NCI-H1105 treated with DMSO at 0.1 percent for 48 hours (cell line): ENCODE results near the gene ZNG1B.
"Not testable (repeated sequence)": the region's sequence is repeated elsewhere in the genome, so short reads cannot be mapped to it uniquely, and the experiment has no call there.

ENCODE experiments used
- DNase-seq: peaks from one replicate; lab custom pipeline; 2025; lab: John Stamatoyannopoulos, UW

ZNG1B gene

DNA sequence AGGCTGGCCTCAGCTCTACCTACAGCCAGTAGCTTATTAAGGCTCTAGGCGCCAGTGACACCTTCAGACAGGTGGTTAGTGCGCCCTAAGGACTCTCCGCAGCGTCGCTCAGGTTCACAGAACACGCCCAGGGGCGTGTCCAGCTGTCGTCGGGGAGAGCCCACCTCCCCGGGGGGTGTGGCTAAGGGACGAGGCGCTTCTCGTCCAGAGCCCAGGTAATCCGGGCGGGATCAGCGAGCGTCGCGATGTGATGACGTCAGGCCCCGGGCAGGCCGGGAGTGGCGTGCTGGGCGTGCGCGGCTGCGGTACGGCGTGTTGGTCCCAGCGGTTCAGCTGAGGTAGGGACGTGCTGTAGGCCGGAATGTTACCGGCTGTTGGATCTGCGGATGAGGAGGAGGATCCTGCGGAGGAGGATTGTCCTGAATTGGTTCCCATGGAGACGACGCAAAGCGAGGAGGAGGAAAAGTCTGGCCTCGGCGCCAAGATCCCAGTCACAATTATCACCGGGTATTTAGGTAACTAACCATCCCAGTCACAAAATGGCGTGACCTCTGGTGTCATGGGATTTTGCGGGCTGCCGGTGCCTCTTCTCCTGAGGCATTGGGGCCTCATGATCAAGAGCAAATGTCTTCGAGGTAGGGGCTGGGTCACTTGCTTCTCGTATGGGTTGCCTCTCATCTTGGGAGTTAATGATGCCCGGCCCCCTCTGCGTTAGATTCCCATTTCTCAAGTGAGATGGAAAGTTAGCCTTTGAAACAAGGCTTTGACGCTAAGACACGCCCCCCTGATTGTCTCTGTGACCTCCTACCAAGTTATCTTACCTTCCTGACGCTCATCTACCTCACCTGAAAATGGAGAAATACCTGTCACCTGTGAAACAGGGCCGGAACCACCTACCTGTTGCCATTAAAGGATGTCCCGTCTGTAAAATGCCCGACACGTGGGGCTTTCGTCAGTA is at the start of gene ZNG1B:
Gene ZNG1B, plus strand, starts transcription at position 184 of the 958 bp plus-strand sequence. Its CDS starts 178 bp downstream, at position 362.
- DNase-seq: not testable (repeated sequence)

DNA sequence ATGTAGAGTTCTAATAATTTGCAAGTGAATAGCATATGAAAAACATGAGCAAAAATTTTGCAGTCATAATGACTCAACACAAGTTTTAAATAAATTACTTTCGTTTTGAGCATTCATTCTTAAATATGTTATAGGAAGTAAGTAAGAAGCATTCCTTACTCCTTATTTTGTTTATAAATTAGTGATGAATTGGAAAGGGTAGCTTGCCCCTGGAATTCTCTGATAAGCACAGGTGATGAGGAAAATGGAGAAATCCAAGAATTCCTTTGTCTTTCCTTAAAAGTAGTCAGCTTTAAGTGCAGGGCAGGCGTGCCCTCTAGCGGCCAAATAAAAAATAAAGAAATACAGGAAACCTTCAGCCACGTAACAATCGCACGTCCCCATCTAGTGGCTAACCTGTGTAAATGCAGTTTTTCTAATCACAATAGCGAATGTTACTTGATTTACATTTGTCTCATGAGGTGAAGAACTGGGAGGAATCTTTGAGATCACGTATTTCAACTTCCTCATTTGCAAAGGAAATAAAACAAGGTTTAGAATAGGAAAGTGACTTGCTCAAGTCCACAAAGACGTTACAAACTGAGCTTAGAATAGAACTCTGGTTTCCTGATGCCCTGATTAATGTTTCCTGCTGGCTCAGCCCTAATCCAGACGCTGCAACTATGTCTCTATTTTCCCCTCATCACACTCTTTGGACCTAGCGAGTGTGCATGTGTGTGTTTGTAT is 47.2 kb upstream of the ZNG1B start:
- no peak for DNase-seq

DNA sequence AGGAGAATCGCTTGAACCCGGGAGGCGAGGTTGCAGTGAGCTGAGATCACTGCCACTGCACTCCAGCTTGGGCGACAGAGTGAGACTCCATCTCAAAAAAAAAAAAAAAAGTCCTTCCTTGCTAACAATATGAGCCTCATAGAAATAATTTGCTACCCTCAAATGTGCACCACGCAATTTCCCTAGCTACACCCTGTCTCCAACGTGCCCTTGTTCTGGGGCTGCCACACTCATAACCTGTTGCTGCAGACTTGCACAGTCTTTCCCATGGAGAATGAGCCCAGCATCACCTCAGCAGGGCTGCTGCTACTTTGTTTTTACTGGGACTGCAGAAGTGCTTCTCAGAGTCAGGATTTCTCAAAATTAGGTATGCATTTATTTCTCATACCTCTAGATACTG is 46.4 kb upstream of the ZNG1B start:
- DNase-seq: no peak

DNA sequence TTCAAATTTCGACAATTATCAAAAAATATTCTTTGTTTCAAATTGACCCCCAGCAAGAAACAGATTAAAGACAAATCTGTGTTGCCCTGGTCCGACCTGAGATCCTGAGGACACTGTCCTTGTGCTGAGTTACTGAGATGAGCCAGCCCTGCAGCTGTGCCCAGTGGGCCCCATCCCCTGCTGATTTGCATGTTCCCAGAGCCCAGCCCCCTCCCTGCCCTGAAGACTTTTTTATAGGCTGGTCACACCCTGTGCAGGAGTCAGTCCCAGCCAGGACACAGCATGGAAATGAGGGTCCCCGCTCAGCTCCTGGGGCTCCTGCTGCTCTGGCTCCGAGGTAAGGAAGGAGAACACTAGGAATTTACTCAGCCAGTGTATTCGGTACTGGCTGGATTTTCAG is 31.4 kb upstream of the ZNG1B start:
- no peak for DNase-seq

DNA sequence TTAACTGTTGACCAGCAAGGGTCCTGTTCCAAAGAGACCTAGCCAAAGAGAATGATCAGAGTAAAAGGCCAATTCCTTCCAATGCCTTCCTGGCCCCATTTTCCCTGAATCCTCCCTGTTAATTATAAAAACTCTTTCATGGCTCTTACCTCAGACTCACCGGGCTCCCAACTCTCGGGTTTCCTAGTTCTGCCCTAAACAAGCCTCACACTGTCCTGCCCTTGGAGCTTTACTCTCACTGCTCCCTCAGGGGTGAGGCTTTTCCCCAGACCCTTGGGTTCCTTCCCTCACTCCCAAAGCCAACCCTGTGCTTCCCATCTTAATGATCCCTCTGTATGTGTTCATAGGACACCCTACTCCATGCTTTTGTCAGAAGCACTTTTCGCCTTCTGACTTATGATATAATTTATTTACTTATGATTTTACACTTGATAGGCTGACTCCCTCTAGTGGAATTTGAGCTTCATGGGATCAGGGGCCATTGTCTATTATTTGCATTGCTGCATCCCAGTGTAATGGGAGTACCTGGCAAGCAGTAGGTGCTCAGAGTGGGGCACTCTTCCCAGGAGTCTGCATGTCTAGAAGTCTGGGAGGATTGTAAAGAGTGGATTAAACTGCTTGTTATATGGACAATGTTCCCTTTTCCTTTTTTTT is 29.9 kb upstream of the ZNG1B start:
- DNase-seq: no peak

DNA sequence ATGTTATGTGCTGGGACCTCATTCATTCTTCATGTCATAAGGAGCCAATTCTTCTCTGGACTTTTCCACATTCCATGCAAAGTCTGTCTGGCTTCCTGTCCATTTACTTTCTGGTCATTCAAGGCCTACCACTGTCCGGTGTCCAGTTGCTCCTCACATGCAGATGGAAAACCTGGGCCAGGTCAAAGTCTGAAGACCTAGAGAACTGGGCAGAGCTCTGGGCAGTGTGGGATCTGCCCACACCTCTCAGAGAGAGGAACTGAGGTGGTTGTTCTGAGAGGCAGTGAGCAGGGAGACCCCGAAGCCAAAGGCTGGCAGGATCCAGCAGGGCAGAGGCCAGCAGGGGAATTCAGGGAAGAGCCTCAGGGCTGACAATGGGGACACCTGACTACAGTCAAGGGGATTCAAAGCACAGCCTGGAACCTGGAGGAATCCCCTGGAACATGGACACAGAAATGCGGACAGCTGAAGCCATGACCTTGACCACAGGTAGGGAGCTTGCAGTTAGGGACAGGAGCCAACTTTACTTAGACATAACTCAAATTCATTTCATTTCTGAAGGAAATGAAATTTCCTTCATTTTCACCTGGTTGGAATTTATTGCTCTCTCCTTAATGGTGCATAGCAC is 25.7 kb upstream of the ZNG1B start:
- DNase-seq: not testable (repeated sequence)

DNA sequence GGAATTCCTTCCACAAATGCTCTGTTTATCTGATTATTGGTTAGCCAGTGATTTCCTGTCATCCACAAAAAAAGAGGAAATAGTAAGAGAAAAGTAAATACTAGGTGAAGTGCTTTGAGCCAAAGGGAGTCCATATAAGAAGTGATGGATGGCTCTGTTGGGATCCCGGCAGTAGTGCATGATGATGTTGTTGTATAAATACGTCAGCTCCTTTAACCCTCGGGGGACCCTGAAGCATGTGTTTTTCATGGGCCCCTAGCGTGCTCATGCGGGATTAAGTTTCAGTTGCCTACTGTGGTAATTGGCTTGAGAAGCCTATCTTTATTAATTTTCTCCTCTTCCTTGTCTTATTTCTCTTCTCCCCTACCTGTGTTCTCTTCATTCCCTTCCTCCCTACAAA is 24.7 kb upstream of the ZNG1B start:
- DNase-seq: not testable (repeated sequence)

DNA sequence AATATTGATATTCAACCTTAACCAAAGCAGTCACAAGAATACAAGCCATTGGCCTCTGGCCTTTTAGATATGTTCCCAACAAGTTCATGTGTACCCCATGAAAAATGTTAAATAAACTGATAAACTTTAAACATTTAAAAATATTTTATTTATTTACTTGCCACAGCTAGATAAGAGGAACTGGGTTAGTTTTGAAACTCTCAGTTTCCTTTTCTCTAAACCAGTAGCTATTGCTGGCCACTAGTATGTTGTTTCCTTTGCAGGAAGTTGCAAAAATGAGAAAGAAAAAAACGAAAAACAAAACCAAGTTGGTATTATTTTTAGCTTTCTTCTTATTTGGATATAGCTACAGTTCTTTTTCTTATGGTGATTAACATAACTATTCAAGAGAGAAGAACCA is 5.7 kb upstream of the ZNG1B start:
- DNase-seq: not testable (repeated sequence)

DNA sequence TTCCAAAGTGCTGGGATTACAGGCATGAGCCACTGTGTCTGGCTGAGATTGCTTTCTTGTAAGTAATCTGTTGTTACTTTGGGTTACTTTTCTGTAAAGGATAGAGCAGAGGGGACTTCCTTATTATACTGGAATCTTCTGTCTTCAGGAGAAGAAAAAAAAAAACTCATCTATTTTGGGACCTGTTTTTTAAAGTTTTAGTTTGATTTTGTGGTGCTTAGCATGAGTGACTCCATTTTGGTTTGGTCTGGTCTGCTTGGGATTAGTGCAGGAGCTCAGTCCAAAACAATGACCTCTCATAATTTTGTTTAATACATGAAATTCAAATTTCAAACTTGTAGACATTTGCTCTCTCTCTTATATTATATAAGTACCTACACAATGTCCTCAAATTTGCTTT is 4.0 kb upstream of the ZNG1B start:
- DNase-seq: not testable (repeated sequence)

DNA sequence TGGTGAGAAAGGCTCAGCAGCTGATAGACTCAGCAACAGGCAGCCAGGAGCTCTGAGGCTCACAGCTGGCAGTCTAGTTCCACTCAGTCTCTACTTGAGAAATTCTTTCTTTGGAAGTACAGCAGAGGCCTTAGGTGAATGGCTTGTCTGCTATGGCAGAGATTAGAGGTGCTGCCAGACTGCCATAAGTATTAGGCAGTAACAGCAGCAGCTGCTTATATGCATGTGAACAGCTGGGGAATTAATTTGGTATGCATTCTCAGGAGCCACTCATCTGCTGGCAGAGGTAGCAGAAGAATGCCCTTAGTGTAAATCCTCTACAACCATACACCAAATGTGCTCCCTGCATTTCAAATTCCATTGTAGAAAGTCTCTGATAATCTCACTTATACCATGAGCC is 28.3 kb downstream of the ZNG1B start:
- not testable (repeated sequence) for DNase-seq

DNA sequence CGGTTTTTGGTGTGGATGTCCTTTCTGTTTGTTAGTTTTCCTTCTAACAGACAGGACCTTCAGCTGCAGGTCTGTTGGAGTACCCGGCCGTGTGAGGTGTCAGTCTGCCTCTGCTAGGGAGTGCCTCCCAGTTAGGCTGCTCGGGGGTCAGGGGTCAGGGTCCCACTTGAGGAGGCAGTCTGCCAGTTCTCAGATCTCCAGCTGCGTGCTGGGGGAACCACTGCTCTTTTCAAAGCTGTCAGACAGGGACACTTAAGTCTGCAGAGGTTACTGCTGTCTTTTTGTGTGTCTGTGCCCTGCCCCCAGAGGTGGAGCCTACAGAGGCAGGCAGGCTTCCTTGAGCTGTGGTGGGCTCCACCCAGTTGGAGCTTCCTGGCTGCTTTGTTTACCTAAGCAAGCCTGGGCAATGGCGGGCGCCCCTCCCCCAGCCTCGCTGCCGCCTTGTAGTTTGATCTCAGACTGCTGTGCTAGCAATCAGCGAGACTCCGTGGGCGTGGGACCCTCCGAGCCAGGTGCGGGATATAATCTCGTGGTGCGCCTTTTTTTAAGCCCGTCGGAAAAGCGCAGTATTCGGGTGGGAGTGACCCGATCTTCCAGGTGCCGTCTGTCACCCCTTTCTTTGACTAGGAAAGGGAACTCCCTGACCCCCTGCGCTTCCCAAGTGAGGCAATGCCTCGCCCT is 39.3 kb downstream of the ZNG1B start:
- DNase-seq: not testable (repeated sequence)

DNA sequence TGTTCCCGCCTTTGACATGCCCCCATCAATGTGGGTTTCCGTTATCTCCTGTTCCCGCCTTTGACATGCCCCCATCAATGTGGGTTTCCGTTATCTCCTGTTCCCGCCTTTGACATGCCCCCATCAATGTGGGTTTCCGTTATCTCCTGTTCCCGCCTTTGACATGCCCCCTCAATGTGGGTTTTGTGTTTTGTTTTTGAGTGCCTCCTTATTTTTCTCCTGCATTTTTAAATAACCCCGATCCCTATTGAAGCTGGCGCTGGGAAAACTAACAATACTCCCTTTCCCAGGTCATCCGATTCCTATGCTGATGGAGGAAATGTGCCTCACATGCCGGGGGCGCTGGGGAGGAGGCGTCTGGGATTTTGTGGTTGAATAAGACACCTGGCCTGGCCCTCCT is 59.0 kb downstream of the ZNG1B start:
- not testable (repeated sequence) for DNase-seq

DNA sequence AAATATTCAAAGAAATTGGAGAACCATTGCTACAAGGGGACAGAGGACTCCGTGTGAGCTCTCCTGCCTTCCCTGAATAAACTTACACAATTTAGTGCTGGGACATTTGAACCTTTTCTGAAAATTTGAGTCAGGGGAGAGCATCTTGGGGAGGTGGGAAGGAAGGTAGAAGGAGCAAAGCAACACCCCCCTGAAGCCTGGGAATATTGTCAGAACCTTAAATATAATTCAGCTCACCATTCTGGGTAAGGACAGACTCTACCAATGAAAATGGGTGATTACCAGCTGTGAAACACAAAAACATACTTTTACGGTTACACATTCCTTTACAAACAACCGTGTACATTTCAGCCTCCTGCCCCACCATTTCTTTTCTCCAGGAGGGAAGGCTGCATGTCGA is 60.9 kb downstream of the ZNG1B start, which contains the start of gene FOXD4L1:
Gene FOXD4L1, plus strand, starts transcription at position 301 of the 400 bp plus-strand sequence. CDS start 592 bp downstream, outside the sequence.
- DNase-seq: not testable (repeated sequence)

DNA sequence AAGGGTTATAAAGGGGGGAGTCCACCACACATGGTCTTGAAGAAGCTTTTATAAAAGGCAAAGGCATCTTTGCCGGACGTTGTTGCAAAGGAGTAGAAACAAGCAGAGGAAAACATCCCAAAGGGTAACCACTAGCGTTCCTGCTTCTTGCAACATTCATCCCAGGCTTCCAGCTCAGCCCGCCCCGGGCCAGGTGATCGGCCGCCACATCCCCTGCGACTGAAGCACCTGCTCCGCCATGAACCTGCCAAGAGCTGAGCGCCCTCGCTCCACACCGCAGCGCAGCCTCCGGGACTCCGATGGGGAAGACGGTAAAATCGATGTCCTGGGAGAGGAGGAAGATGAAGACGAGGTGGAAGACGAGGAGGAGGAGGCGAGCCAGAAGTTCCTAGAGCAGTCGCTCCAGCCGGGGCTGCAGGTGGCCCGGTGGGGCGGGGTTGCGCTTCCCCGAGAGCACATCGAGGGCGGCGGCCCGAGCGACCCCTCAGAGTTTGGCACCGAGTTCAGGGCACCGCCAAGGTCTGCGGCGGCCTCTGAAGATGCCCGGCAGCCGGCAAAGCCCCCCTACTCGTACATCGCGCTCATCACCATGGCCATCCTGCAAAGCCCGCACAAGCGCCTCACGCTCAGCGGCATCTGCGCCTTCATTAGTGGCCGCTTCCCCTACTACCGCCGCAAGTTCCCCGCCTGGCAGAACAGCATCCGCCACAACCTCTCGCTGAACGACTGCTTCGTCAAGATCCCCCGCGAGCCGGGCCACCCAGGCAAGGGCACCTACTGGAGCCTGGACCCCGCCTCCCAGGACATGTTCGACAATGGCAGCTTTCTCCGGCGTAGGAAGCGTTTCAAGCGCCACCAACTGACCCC is 61.8 kb downstream of the ZNG1B start:
- not testable (repeated sequence) for DNase-seq

DNA sequence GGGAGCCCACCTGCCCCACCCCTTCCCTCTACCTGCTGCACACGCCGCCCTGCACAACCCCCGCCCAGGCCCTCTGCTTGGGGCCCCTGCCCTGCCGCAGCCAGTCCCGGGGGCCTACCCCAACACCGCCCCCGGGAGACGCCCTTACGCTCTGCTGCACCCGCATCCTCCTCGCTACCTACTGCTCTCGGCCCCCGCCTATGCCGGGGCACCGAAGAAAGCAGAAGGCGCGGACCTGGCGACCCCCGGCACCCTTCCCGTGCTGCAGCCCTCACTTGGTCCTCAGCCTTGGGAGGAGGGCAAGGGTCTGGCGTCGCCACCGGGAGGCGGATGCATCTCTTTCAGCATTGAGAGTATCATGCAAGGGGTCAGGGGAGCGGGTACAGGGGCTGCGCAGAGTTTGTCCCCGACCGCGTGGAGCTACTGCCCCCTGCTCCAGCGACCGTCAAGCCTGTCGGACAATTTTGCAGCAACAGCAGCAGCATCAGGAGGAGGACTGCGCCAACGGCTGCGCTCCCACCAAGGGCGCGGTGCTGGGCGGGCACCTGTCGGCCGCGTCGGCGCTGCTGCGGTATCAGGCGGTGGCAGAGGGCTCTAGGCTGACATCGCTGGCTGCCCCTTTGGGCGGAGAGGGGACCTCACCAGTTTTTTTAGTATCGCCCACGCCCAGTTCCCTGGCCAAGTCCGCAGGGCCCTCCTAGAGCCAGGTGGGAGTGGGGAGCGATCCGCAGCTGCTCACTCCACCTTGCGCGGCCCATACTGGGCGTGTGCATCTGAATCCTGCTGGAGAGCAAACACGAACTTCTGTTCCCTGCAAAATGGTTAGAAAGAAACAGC is 62.6 kb downstream of the ZNG1B start:
- not testable (repeated sequence) for DNase-seq

DNA sequence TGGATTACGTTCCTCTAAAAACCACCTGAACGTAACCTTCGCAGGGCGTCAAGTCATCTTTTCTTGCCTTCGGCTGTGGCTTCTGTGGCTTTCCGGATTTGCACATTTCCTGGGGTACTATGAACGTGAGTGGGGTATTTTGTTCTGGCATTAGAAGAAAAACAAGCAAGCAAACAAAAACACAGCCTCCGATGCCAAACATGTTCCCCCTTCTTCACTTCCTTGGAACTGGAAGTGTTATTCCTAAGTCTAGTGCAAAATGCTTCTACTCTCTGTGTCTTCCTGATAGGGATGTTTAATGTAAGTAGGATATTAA is 63.2 kb downstream of the ZNG1B start:
- not testable (repeated sequence) for DNase-seq

DNA sequence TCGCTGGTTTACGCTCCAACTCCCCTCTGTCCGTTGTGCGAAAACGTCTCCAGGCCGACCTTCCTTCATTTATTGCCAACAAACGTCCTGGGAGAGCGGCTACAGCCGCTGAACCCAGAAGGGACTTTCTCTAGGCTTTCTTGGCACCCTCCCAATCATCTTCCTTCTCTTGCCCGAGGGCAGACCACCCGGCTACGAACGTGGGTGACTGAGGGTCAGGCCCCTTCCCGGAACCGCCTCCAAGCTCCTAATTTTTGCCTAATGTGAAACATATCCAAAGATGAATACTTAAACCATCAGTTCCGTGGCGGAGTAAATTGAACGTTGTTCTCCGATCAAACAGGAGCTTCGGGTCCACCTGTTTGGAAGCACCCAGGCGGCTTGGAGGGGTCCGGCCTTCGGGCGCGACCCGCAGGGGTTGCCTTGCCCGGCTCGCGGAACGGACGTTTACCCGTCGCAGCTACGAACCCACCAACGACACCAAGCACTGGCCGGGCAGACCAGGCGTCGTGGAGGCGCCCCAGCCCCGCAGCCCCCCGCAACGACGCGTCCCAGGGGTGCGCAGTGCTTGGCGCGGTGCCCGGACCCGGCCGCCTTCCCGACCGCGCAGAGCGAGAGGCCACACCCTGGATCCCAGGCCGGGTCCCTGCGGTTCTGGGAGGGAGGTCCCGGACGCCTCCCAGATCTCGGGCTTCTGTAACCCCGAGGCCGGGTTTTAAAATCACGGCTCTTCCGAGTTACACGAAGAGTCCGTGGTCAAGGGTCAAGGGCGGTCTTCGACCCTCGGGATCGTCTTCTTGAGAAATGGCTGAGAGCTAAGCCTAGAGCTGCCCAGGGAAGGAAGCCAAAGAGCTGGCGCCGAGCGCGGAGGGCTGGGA is 65.0 kb downstream of the ZNG1B start:
- not testable (repeated sequence) for DNase-seq
